IMR-90 (cell line): Measurements from ENCODE around the gene MAGI1. TPM values are rescaled to one million over a fixed set of nuclear protein-coding genes. Genes with fewer than 3 reads are reported as not detected.

Source experiments
- ATAC-seq: fragments of 200-7000 bp; cut with Tn5 transposase; 2 replicates; pipeline ENCODE4 v1.9.1; 2020; ENCODE audit warnings: low read depth, mild to moderate bottlenecking, moderate library complexity
- BruUV-seq: library from RNA; stranded (reverse); fragments of 400-500 nt; replicated peaks from 2 replicates; lab custom pipeline; 2021; lab: Mats Ljungman, UMichigan
- CTCF ChIA-PET: fragments of 300-600 bp; formaldehyde crosslinking; extraction: SDS; loops from one replicate; lab custom pipeline; 2021; ENCODE audit warnings: antibody characterized with exemption; lab: Yijun Ruan, JAX
- POLR2A ChIA-PET: fragments of 300-600 bp; sonication (Branson Sonifier 250); formaldehyde crosslinking; loops from one replicate; lab custom pipeline; 2022; ENCODE audit warnings: antibody characterized with exemption; ENCODE audit not compliant: unreplicated experiment; lab: Charles Lee
- DNase-seq: peaks from one replicate; pipeline ENCODE4 v3.0.0; 2013
- H2AFZ ChIP-seq: replicated peaks from 2 replicates; pipeline ENCODE3; 2013; ENCODE audit warnings: low read length, mild to moderate bottlenecking; ENCODE audit not compliant: poor library complexity
- H2AK5ac ChIP-seq: 2 replicates; pipeline ENCODE4 v1.6.1; 2013; ENCODE audit warnings: low read depth, low read length, inconsistent platforms
- H2AK9ac ChIP-seq: replicated peaks from 2 replicates; pipeline ENCODE3; 2013; ENCODE audit warnings: mild to moderate bottlenecking, low read depth, low read length, moderate library complexity; ENCODE audit not compliant: poor library complexity
- H2BK120ac ChIP-seq: 2 replicates; pipeline ENCODE4 v1.6.1; 2013; ENCODE audit warnings: low read depth, low read length, inconsistent platforms
- H2BK15ac ChIP-seq: 3 replicates; pipeline ENCODE4 v1.6.1; 2013; ENCODE audit warnings: low read depth, low read length, inconsistent platforms
- H2BK20ac ChIP-seq: 2 replicates; pipeline ENCODE4 v1.6.1; 2013; ENCODE audit warnings: low read depth, mild to moderate bottlenecking, inconsistent platforms, low read length, moderate library complexity
- H2BK5ac ChIP-seq: 2 replicates; pipeline ENCODE4 v1.6.1; 2013; ENCODE audit warnings: mild to moderate bottlenecking, low read depth, low read length, inconsistent platforms; ENCODE audit not compliant: poor library complexity, severe bottlenecking
- H3K14ac ChIP-seq: replicated peaks from 2 replicates; pipeline ENCODE4 v1.6.1; 2013; ENCODE audit warnings: low read depth, low read length, inconsistent platforms
- H3K18ac ChIP-seq: 2 replicates; pipeline ENCODE4 v1.6.1; 2013; ENCODE audit warnings: low read depth, low read length, control low read depth
- H3K23ac ChIP-seq: 2 replicates; pipeline ENCODE4 v1.6.1; 2013; ENCODE audit warnings: low read depth, low read length, inconsistent platforms
- H3K27ac ChIP-seq: 2 replicates; pipeline ENCODE4 v1.5.1; 2013; ENCODE audit warnings: mild to moderate bottlenecking, control low read depth, low read length; ENCODE audit not compliant: insufficient read depth
- H3K27me3 ChIP-seq: 2 replicates; pipeline ENCODE4 v1.6.1; 2013; ENCODE audit warnings: low read length; ENCODE audit not compliant: control insufficient read depth, insufficient read depth
- H3K36me3 ChIP-seq: 2 replicates; pipeline ENCODE4 v1.6.1; 2013; ENCODE audit warnings: low read length, mixed read lengths; ENCODE audit not compliant: control insufficient read depth, insufficient read depth
- H3K4ac ChIP-seq: 2 replicates; pipeline ENCODE4 v1.6.1; 2013; ENCODE audit warnings: low read depth, low read length, inconsistent platforms
- H3K4me1 ChIP-seq: 2 replicates; pipeline ENCODE4 v1.6.1; 2013; ENCODE audit warnings: low read length, mixed read lengths; ENCODE audit not compliant: control insufficient read depth, insufficient read depth
- H3K4me2 ChIP-seq: 2 replicates; pipeline ENCODE4 v1.6.1; 2013; ENCODE audit warnings: low read depth, mild to moderate bottlenecking, control low read depth, low read length, moderate library complexity
- H3K4me3 ChIP-seq: 2 replicates; pipeline ENCODE4 v1.5.1; 2013; ENCODE audit warnings: low read depth, mild to moderate bottlenecking, control low read depth, low read length, moderate library complexity; ENCODE audit not compliant: insufficient read depth
- H3K56ac ChIP-seq: 2 replicates; pipeline ENCODE4 v1.6.1; 2013; ENCODE audit warnings: low read length, inconsistent platforms; ENCODE audit not compliant: insufficient read depth; ENCODE audit errors: extremely low read depth
- H3K79me1 ChIP-seq, 2 experiments: 2 replicates each; pipeline ENCODE4 v1.6.1; 2013; ENCODE audit warnings: low read length in 2 of 2, inconsistent platforms in 1 of 2, low read depth in 1 of 2
- H3K9ac ChIP-seq: 2 replicates; pipeline ENCODE4 v1.6.1; 2013; ENCODE audit warnings: low read depth, low read length, control low read depth
- H3K9me1 ChIP-seq: 2 replicates; pipeline ENCODE4 v1.6.1; 2013; ENCODE audit warnings: low read length, inconsistent platforms; ENCODE audit not compliant: insufficient read depth
- H3K9me3 ChIP-seq: 2 replicates; pipeline ENCODE4 v1.6.1; 2013; ENCODE audit warnings: low read length; ENCODE audit not compliant: control insufficient read depth, insufficient read depth
- H4K20me1 ChIP-seq: 2 replicates; pipeline ENCODE4 v1.6.1; 2013; ENCODE audit warnings: low read length, inconsistent platforms; ENCODE audit not compliant: insufficient read depth
- H4K5ac ChIP-seq: 2 replicates; pipeline ENCODE4 v1.6.1; 2013; ENCODE audit warnings: mild to moderate bottlenecking, low read depth, low read length, control low read depth
- H4K8ac ChIP-seq, 2 experiments: 2 replicates each; pipeline ENCODE4 v1.6.1; 2013; ENCODE audit warnings: low read depth in 2 of 2, low read length in 2 of 2, control low read depth in 1 of 2, inconsistent platforms in 1 of 2
- H4K91ac ChIP-seq: 2 replicates; pipeline ENCODE4 v1.6.1; 2013; ENCODE audit warnings: low read depth, low read length, inconsistent platforms; ENCODE audit not compliant: insufficient read depth
- CEBPB ChIP-seq: IDR thresholded peaks from 2 replicates; pipeline ENCODE4 v1.6.1; 2012; ENCODE audit warnings: low read depth, low read length, improper control_type of control experiment
- RAD21 ChIP-seq: IDR thresholded peaks from 2 replicates; pipeline ENCODE4 v1.6.1; 2012; ENCODE audit warnings: low read length, improper control_type of control experiment
- SMC3 ChIP-seq: fragments of 150-350 bp; IDR thresholded peaks from 2 replicates; pipeline ENCODE4 v1.6.1; 2016; ENCODE audit warnings: low read depth, mild to moderate bottlenecking, antibody characterized with exemption, low read length, moderate library complexity
- WGBS, 2 experiments: methylation state at CpG; one replicate each; pipeline versions ENCODE4 v1.1.5 to v1.1.7; 2013; ENCODE audit warnings: missing lambda C conversion rate in 2 of 2; ENCODE audit not compliant: insufficient read length in 1 of 2; ENCODE audit errors: extremely low coverage in 2 of 2; 5-methylcytosine and 5-hydroxymethylcytosine counted together
- dilution Hi-C: fragments of 300-500 bp; cut with HindIII; formaldehyde crosslinking; loops from one replicate; pipeline ENCODE4 v1.14.3; 2018; ENCODE audit warnings: low sequenced_read_pairs; ENCODE audit not compliant: unreplicated experiment
- in situ Hi-C: fragments of 300-500 bp; cut with MboI; formaldehyde crosslinking; loops from 3 replicates; pipeline ENCODE4 v1.14.3; 2019; ENCODE audit warnings: low sequenced_read_pairs, inconsistent platforms, mixed read lengths
- intact Hi-C: fragments of 100-400 bp; cut with micrococcal nuclease; formaldehyde crosslinking; loops from 2 replicates; pipeline ENCODE4 v1.10.0; 2022
- polyA plus RNA-seq, 3 experiments: library from polyadenylated mRNA; depleted of rRNA; stranded (reverse); fragments of >200 nt; gene quantifications; 2 replicates each; pipeline ENCODE4 v1.2.3, GENCODE V29; 2012; ENCODE audit warnings: low replicate concordance in 1 of 3
- total RNA-seq: library from RNA; depleted of rRNA; stranded (reverse); fragments of >200 nt; gene quantifications from 2 replicates; pipeline ENCODE4 v1.2.3, GENCODE V29; 2012
- TF ChIP-seq, protein P1 (sequence below): fragments of 150-350 bp; IDR thresholded peaks from 2 replicates; pipeline ENCODE4 v1.6.1; 2016; ENCODE audit warnings: low read depth, mild to moderate bottlenecking, low read length, moderate library complexity, borderline replicate concordance

Gene MAGI1
- total and polyA plus RNA-seq, 2 of the 4 experiments (the other 2 are of a cell fraction), result 14.5 to 24.2 TPM

DNA sequence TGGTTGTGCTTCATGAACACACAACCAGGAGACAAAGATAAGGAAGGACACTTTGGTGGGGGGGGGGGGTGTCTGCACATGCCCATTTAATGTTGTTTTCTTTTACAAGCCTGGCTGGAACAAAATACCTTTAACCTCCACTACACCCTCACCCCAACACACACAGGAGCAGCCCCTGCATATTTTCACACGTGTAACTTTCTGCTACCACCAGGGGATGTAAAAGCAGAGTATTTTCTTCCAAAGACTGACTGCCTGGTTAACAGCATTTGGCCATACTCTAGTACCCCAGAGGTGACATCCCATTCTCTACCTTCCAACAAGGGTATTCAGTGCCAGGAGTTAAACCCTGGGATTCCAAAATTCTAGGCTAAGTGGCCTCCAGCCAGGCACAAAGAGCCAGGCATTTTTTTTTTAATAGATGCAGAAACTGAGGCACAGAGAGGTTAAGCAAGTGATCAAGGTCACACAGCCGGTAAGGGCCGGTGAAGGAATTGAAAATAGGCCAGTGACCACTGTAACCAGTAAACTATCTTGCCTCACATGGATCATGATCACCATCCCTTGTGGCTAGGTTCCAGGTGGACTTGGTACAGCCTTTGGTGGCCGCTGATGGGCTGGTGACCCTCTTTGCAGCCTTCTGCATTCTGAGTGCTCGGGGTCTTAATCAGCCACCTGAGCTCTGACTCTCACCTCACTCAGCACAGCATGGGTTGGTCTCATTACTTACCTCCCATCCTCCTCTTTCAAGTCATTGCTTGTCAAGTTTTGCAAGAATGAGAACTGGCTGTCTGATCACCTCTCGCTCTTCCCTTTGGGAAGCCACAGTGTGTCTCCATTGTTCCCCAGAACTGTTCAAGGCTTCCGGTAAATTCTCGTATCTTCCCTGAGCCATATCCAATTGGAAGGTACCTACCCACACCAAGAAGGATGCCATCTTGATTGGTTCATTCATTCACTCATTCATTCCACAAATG, 20.4 kb downstream of the MAGI1 start:
- no peak overlapping the region for H3K18ac ChIP-seq
- H3K23ac ChIP-seq, result no peak overlapping the region
- in situ Hi-C loops (no loop called here), dilution Hi-C loops (no loop called here), intact Hi-C loops (no loop called here)
- H4K8ac ChIP-seq, result no peak overlapping the region
- no peak overlapping the region for H3K14ac ChIP-seq
- H2BK15ac ChIP-seq, result no peak overlapping the region
- H3K27ac ChIP-seq, result no peak overlapping the region
- H4K20me1 ChIP-seq, result peaks cover 43% of the 10 kb centered on the region; the same call in 1 of the 2 replicates
- H2AFZ ChIP-seq, result no peak overlapping the region
- no peak overlapping the region for H3K4me3 ChIP-seq
- WGBS, 2 experiments, result 74% methylated on average over 4 of the region's 8 CpGs; no CpG with 5 or more reads in 1 of the 2 experiments
- no peak overlapping the region for H2BK5ac ChIP-seq
- H3K4ac ChIP-seq, result no peak overlapping the region
- H4K91ac ChIP-seq, result no peak overlapping the region
- TF ChIP-seq SMC3 (no peak), RAD21 (no peak), CEBPB (no peak)
- TF ChIP-seq, protein P1, sequence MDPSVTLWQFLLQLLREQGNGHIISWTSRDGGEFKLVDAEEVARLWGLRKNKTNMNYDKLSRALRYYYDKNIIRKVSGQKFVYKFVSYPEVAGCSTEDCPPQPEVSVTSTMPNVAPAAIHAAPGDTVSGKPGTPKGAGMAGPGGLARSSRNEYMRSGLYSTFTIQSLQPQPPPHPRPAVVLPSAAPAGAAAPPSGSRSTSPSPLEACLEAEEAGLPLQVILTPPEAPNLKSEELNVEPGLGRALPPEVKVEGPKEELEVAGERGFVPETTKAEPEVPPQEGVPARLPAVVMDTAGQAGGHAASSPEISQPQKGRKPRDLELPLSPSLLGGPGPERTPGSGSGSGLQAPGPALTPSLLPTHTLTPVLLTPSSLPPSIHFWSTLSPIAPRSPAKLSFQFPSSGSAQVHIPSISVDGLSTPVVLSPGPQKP, result no peak
- BruUV-seq, result no TSS peak
- ATAC-seq (no peak), DNase-seq (no peak)
- H3K9me1 ChIP-seq, result peaks cover 11% of the 10 kb centered on the region
- H3K9ac ChIP-seq, result no peak overlapping the region
- no peaks in the 10 kb centered on the region; the same call in 1 of the 2 replicates for H3K4me1 ChIP-seq
- no peak overlapping the region for H2AK9ac ChIP-seq
- ChIA-PET CTCF (no interaction called here), POLR2A (no interaction called here)
- no peaks in the 10 kb centered on the region for H3K27me3 ChIP-seq
- H2BK20ac ChIP-seq, result no peak overlapping the region
- H3K36me3 ChIP-seq, result no peaks in the 10 kb centered on the region
- H3K79me1 ChIP-seq, result peaks cover 34 to 72% of the 10 kb centered on the region in 2 experiments
- no peak overlapping the region for H3K56ac ChIP-seq
- no peaks in the 10 kb centered on the region for H3K9me3 ChIP-seq
- no peak overlapping the region for H2AK5ac ChIP-seq
- H4K5ac ChIP-seq, result no peak overlapping the region
- no peak overlapping the region for H2BK120ac ChIP-seq
- H3K4me2 ChIP-seq, result no peak overlapping the region
